HepG2 (cell line): ENCODE measurements around the gene CACNA1G. TPM values are rescaled to one million over a fixed set of nuclear protein-coding genes. Genes with fewer than 3 reads are reported as not detected.

Source experiments
- DBP ChIP-seq: sonication (generic); formaldehyde crosslinking; IDR thresholded peaks from 2 replicates; pipeline ENCODE4 v1.4.0; 2020; ENCODE audit warnings: missing genetic modification reagents; ENCODE audit errors: not compliant biosample characterization
- E2F2 ChIP-seq: sonication (generic); formaldehyde crosslinking; IDR thresholded peaks from 2 replicates; pipeline ENCODE4 v1.4.0; 2020; ENCODE audit warnings: missing genetic modification reagents, borderline replicate concordance
- ELF1 ChIP-seq: sonication (generic); formaldehyde crosslinking; IDR thresholded peaks from 2 replicates; pipeline ENCODE4 v1.4.0; 2020; ENCODE audit warnings: missing genetic modification reagents
- FOXJ3 ChIP-seq: sonication (generic); formaldehyde crosslinking; IDR thresholded peaks from 2 replicates; pipeline ENCODE4 v1.4.0; 2020; ENCODE audit warnings: missing genetic modification reagents, mild to moderate bottlenecking, borderline replicate concordance
- MTA1 ChIP-seq: sonication (generic); formaldehyde crosslinking; IDR thresholded peaks from 2 replicates; pipeline ENCODE4 v1.4.0; 2020; ENCODE audit warnings: missing genetic modification reagents, mild to moderate bottlenecking, borderline replicate concordance
- NRL ChIP-seq: sonication (generic); formaldehyde crosslinking; IDR thresholded peaks from 2 replicates; pipeline ENCODE4 v1.5.0; 2020; ENCODE audit warnings: missing genetic modification reagents, mild to moderate bottlenecking, moderate library complexity, borderline replicate concordance
- PCBP1 ChIP-seq: fragments of 200-400 bp; formaldehyde crosslinking; IDR thresholded peaks from 2 replicates; pipeline ENCODE4 v1.6.1; 2017; ENCODE audit warnings: mild to moderate bottlenecking, low read depth, low read length, borderline replicate concordance
- RBAK ChIP-seq: sonication (generic); formaldehyde crosslinking; IDR thresholded peaks from 2 replicates; pipeline ENCODE4 v1.5.1; 2020; ENCODE audit warnings: mild to moderate bottlenecking, missing genetic modification reagents
- SIX4 ChIP-seq: sonication (generic); formaldehyde crosslinking; IDR thresholded peaks from 2 replicates; pipeline ENCODE4 v1.4.0; 2020; ENCODE audit warnings: missing genetic modification reagents
- TCF7L2 ChIP-seq: IDR thresholded peaks from 2 replicates; pipeline ENCODE4 v1.6.1; 2011; ENCODE audit warnings: mild to moderate bottlenecking, low read depth, low read length, moderate library complexity
- TRIM24 ChIP-seq: sonication (generic); formaldehyde crosslinking; IDR thresholded peaks from 2 replicates; pipeline ENCODE4 v1.8.0; 2022; ENCODE audit warnings: mild to moderate bottlenecking, missing genetic modification reagents
- ZBTB49 ChIP-seq: sonication (generic); formaldehyde crosslinking; IDR thresholded peaks from 2 replicates; pipeline ENCODE4 v1.4.0; 2020; ENCODE audit warnings: missing genetic modification reagents, borderline replicate concordance
- ZNF331 ChIP-seq: sonication (generic); formaldehyde crosslinking; IDR thresholded peaks from 2 replicates; pipeline ENCODE4 v1.4.0; 2020; ENCODE audit warnings: missing genetic modification reagents
- ZNF337 ChIP-seq: sonication (generic); formaldehyde crosslinking; IDR thresholded peaks from 2 replicates; pipeline ENCODE4 v1.5.1; 2020; ENCODE audit warnings: missing genetic modification reagents, low read depth, mild to moderate bottlenecking, borderline replicate concordance
- ZNF44 ChIP-seq: sonication (generic); formaldehyde crosslinking; IDR thresholded peaks from 2 replicates; pipeline ENCODE4 v1.5.1; 2020; ENCODE audit warnings: mild to moderate bottlenecking, missing genetic modification reagents
- ZNF562 ChIP-seq: sonication (generic); formaldehyde crosslinking; IDR thresholded peaks from 2 replicates; pipeline ENCODE4 v1.8.0; 2022; ENCODE audit warnings: missing genetic modification reagents, borderline replicate concordance
- ZNF580 ChIP-seq: IDR thresholded peaks from 2 replicates; pipeline ENCODE4 v1.6.1; 2016; ENCODE audit warnings: low read depth, borderline replicate concordance
- ZNF609 ChIP-seq: sonication (generic); formaldehyde crosslinking; IDR thresholded peaks from 2 replicates; pipeline ENCODE4 v1.4.0; 2020; ENCODE audit warnings: mild to moderate bottlenecking, missing genetic modification reagents, borderline replicate concordance
- ZNF766 ChIP-seq: sonication (generic); formaldehyde crosslinking; IDR thresholded peaks from 2 replicates; pipeline ENCODE4 v1.5.0; 2020; ENCODE audit warnings: missing genetic modification reagents, borderline replicate concordance
- polyA plus RNA-seq, 8 experiments: library from polyadenylated mRNA; depleted of rRNA in 3 of 8; stranded (reverse) in 7 of 8; unstranded in 1 of 8; fragments of >200 nt; fragmentation: Illumina TruSeq in 4 of 8; extraction: Trizol in 4 of 8; gene quantifications; 2 replicates each; pipeline versions ENCODE4 v1.2.1 to v1.2.3, GENCODE V29; 2011 to 2016; ENCODE audit warnings: low read depth in 4 of 8, missing spikeins in 1 of 8, mixed read lengths in 1 of 8; ENCODE audit not compliant: insufficient read depth in 1 of 8
- total RNA-seq, 5 experiments: library from RNA; depleted of rRNA; stranded (reverse); fragments of >200 nt; fragmentation: Illumina TruSeq; extraction: Trizol; gene quantifications; 2 replicates each; pipeline ENCODE4 v1.2.3, GENCODE V29; 2016; ENCODE audit warnings: low read depth in 1 of 5

Gene CACNA1G
- total and polyA plus RNA-seq, 2 of the 13 experiments (the other 11 are each of a cell fraction or from before 2014, with no cell fraction given) = 0.02 TPM; not detected in 1

- no peak for TF ChIP-seq ZBTB49 (CRISPR knock-in tag)
- TF ChIP-seq ZNF44 (CRISPR knock-in tag) = no peak
- TF ChIP-seq ZNF580 (CRISPR knock-in tag) = no peak
- no peak for TF ChIP-seq TRIM24
- peak; percentile 88; the same call in 1 of the 2 replicates for TF ChIP-seq PCBP1
- peak; percentile 81; the same call in 1 of the 2 replicates for TF ChIP-seq MTA1 (CRISPR knock-in tag)
- no peak for TF ChIP-seq ELF1 (CRISPR knock-in tag)
- TF ChIP-seq ZNF337 (CRISPR knock-in tag) = no peak
- 0 out of 2 replicates have a peak, but pooled peaks have one; percentile 17 for TF ChIP-seq FOXJ3 (CRISPR knock-in tag)
- no peak for TF ChIP-seq RBAK (CRISPR knock-in tag)
- TF ChIP-seq ZNF766 (CRISPR knock-in tag) = no peak
- no peak for TF ChIP-seq ZNF331 (CRISPR knock-in tag)
- TF ChIP-seq ZNF562 (CRISPR knock-in tag) = no peak
- no peak for TF ChIP-seq TCF7L2
- peak; percentile 47 for TF ChIP-seq DBP (CRISPR knock-in tag)
- TF ChIP-seq NRL (CRISPR knock-in tag) = no peak
- TF ChIP-seq ZNF609 (CRISPR knock-in tag) = peak; percentile 50; the same call in 1 of the 2 replicates
- TF ChIP-seq SIX4 = no peak
- TF ChIP-seq E2F2 (CRISPR knock-in tag) = no peak
These were observed 74.6 kb downstream of the CACNA1G start (continued) for GRCh38 chr17:50634915-50635731.
